ENCODE results near the gene SAMM50. TPM values are rescaled to one million over a fixed set of nuclear protein-coding genes. Genes with fewer than 3 reads are reported as not detected.
"Not testable (repeated sequence)": the region's sequence is repeated elsewhere in the genome, so short reads cannot be mapped to it uniquely, and the experiment has no call there.

Gene SAMM50
- total RNA-seq, 1 experiment from 2014 or later: 79.4 TPM

DNA sequence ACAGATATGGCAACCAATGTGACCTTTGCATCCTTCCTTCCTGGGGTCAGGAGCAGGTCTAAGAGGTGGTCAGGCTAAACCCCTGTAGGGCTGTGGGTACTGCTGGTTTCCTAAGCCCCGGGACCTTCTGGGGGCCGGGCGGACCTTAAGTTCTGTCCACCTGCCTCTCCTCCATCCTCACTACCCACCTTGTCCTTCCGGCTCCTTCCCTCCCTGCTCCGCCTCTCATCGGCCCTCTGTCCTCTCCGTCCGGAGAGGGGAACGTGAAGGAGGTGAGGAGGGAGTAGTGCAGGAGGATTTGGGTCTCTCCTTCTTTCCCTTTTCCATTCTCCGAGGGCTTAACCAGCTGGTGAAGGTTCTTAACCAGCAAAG lies 40.5 kb downstream of the SAMM50 start:
- in situ Hi-C loops (cut with HindIII; ENCODE audit: low sequenced_read_pairs): no loop called here
- DNase-seq (ENCODE audit: low spot score): no peak

DNA sequence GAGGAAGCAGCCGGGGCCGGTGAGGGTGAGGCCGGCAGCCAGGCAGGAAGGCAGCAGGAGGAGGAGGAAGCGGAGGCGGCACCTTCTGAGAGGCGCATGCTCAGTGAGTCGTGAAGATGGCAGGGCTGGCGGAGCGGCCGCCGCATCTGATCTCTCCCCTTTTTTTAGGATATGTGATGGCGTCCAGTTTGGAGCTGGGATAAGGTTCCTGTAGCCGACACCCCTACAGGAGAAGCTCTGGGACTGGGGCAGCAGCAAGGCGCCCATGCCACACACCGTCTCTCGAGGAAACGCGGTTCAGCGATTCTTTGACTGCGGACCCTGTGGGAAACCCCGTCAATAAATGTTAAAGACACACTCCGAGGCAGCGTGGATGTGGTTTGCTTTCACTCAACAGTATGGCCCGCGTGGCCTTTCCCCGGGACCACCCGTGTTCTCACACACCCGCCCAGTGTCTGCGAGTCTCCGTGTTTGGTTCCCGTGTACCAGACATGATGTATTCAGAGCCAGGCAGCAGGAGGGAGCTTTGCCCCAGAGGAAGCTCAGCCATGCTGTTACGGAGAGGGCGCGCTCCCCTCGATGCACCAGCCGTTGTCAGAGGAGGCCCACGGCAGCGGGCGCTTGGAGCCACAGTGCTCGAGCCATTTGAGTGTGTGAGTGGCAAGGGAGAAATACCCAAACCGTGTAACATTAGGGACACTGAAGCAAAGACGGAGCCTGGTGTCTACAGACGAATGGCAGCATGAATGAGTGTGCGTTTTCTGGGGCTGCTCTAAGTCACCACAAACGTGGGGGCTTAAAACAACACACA lies 41.1 kb downstream of the SAMM50 start:
- DNase-seq (ENCODE audit: low spot score): peak; percentile 64
- in situ Hi-C loops (cut with HindIII; ENCODE audit: low sequenced_read_pairs): no loop called here

DNA sequence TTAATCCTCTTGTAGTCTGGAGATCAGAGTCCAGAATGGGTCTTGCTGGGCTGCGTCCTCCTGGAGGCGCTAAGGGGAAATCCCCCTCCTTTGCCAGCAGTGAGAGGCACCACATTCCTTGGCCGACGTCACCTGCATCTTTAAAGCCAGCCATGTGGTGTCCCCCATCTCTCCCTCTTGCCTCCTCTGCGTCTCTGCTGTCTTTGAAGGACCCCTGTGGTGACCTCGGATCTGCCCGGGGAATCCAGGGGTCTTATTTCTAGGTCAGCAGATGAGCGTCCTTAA lies 41.7 kb downstream of the SAMM50 start:
- in situ Hi-C loops (cut with HindIII; ENCODE audit: low sequenced_read_pairs): no loop called here
- no peak for DNase-seq (ENCODE audit: low spot score)

DNA sequence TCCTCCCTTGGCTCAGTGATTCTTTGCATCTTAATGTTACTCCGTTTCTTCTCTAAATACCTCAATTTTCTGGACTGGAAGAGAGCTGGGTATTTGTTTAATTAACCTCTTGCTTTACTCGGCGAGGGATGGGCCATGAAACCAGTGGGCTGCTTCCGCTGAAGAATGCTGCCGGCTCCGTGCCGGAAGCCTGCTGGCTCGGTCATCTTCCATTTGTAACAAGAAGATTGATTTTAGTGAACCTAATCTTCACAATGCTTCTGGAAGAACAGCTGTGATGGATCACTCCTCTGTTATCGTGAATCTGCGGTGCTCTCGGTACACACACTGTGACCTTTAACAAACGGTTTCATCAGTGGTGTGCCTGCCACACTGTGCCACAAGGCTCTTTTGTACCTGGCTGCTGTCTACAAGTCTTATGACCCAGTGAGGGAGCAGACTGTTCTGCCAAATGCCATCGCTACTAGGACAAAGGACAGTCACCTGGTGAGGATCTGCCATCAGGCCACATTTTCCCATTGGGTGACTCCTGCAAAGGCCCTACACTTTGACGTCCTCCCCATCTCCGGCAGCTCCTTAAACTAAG lies 43.5 kb downstream of the SAMM50 start:
- in situ Hi-C loops (cut with HindIII; ENCODE audit: low sequenced_read_pairs): no loop called here
- DNase-seq (ENCODE audit: low spot score): no peak

DNA sequence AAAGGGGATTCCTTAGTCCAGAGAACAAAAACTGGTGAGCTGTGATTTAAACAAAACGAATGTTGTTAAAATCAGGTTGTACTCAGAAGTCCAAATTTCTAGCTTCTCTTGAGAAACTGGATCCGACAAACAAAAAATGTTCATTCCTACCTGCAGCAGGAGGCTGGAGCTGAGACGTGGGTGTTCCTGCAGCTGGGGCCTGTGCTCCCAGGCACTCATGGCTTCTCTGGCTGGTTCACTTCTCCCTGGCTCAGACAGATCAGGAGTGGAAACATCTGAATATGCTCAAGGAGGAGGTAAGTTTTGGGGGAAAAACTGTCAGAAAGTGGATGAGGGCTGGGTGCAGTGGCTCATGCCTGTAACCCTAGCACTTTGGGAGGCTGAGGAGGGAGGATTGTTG lies 44.1 kb downstream of the SAMM50 start:
- DNase-seq (ENCODE audit: low spot score): no peak
- in situ Hi-C loops (cut with HindIII; ENCODE audit: low sequenced_read_pairs): no loop called here

DNA sequence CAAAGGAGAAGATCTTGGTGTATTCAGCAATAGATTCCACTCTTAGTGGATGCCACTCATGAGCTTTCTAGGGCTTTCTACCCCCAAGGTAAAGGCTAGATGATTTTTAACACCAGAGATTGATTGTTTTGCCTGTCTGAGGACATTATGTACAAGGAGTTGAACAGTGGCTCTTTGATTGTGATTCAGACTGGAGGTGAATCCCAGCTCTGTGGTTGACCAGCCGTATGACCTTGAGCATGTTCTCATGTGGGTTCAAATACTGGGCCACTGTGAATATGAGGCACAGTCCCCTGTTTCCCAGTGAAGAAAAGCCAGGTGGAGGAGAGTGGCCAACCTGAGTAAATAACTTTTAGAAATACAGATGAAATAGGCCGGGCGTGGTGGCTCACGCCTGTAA lies 44.9 kb downstream of the SAMM50 start:
- no peak for DNase-seq (ENCODE audit: low spot score)
- in situ Hi-C loops (cut with HindIII; ENCODE audit: low sequenced_read_pairs): no loop called here

DNA sequence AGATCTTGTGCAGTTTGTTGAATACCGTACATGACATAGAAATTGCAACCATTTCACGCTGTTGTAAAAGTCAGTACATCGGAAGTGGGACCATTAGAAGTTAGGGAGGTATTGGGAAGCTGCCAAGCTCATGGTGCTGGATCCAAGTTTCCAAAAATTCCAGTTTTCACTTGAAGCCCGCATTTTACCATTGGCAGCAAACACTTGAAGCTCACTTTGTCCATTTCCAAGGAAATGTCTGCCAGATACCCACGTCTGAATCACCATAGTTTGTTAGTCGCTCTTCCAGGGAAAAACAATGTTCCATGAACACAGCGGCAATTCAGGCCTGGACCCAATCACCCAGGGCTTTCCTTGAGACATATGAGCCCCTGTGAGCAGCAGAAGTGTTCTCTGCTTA lies 46.3 kb downstream of the SAMM50 start:
- in situ Hi-C loops (cut with HindIII; ENCODE audit: low sequenced_read_pairs): no loop called here
- no peak for DNase-seq (ENCODE audit: low spot score)

DNA sequence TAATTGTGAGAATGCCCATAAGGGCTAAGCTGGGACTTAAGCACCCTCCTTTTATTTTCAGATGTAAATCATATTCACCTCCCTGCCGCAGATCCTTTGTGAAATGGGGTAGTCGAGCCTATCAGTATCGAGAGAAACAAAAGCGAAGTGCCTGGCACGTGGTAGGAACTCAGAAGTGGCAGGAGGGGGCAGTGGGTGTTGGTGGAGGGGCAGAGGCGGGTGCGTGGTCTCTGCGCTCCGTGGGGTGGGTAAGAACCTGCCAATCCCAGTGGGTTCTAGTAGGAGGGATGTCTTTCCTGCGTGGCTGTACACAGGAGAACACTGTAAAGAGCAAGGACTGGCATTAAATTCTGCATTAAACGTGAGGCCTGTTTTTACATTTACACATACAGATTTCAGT lies 47.1 kb downstream of the SAMM50 start:
- no peak for DNase-seq (ENCODE audit: low spot score)
- in situ Hi-C loops (cut with HindIII; ENCODE audit: low sequenced_read_pairs): no loop called here

DNA sequence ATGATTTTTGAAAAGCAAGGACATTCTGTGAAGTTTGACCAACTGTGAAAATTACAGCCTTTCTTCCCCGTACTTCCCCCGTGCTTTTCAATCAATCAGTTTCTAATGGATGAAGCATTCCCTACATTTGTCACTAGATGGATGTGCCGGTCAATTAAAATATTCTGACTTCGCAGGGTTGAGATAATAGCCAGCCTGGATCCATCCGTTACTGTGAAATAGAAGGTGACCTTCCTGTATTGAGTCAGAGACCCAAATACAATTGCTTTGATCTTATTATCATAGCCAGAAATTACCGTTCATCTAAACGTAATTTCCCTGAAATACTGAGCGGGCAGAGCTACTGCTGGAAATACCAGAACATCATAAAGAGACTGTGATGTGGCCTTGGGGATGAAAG lies 47.8 kb downstream of the SAMM50 start:
- in situ Hi-C loops (cut with HindIII; ENCODE audit: low sequenced_read_pairs): no loop called here
- DNase-seq (ENCODE audit: low spot score): no peak

DNA sequence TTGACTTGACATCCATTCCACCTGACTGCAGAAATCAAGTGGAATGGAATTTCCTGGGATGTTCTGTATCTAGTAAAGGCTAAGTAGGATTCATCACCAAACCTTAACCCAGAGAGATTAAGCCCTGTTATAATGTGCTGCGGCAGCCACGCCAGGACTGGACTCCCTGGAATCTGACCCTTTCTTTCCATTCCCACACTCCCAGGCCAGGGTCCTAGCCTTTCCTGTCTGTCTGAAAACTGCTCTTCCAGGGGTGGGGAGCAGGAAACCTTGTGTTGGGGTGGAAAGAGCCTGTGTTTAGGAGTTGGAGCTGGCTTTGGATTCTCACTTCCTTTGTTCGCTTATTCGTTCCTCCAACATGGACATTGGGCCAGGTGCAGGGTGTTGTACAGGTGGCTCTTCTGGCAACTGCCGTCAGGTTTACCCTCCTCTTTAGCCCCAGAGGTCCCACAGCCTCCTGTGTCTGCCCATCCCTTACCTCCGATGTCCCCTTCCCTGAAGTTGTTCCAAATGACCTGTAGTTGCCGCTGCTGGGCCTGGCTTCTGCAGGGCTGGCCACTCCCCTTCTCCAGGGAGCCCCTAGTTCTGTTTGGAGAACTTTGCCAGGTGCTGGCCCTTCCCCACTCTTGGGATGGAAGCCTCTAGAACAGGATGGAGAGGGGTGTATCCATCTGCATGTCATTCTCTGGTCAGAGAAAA lies 48.3 kb downstream of the SAMM50 start:
- in situ Hi-C loops (cut with HindIII; ENCODE audit: low sequenced_read_pairs): no loop called here
- no peak for DNase-seq (ENCODE audit: low spot score)

DNA sequence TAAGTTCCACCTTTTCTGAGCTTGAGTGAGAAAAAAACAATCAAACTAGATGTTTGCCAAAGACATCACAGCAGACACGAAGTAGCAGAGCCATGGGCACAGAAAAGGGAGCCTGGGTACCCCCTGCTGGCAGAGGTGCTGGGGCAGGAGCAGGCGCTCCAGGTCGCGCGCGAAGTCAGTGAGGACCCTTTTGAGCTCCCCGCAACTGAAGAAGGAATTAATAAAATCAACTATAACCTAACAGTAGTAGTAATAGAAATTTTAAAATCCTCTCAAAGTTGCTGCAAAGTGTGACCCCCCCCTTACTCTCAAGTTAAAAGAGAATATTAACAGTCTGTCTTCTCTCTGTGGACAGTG lies 48.8 kb downstream of the SAMM50 start:
- in situ Hi-C loops (cut with HindIII; ENCODE audit: low sequenced_read_pairs): no loop called here
- DNase-seq (ENCODE audit: low spot score): no peak

DNA sequence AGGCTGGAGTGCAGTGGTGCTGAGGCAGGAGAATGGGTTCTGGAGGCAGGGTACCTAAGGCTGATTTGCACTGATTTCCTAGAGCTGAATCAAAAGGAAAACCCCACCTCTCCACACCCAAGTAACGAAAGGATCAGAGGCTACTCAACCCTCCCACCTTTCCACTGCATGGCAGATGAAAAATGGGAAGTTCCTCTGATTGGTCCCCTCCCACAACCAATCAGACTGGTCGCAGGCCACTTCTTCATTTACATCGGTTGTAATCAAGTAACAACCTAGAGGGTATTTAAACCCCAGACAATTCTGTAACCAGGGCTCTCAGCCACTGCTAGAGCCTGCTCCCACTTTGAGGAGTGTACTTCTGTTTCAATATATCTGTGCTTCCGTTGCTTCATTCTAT lies 50.3 kb downstream of the SAMM50 start:
- in situ Hi-C loops (cut with HindIII; ENCODE audit: low sequenced_read_pairs): no loop called here
- no peak for DNase-seq (ENCODE audit: low spot score)

DNA sequence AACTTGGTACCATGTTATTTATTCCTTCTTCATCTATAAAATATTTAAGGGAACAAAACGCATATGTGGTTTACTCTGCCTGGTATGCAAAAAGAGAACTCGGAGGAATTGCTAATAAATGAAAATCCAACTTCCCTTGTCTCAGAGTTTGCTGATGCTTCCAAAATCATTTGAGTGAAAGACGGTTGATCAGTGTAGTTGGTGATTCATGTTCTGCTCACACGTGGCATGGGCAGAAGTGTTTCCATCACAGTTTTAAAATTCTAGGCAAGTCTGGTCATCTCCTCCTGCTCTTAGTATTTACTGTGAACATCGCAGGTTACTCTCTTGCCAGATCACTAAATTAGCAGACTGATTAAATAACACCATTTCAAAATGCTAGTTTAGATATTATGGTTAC lies 56.9 kb downstream of the SAMM50 start:
- in situ Hi-C loops (cut with HindIII; ENCODE audit: low sequenced_read_pairs): no loop called here
- no peak for DNase-seq (ENCODE audit: low spot score)

DNA sequence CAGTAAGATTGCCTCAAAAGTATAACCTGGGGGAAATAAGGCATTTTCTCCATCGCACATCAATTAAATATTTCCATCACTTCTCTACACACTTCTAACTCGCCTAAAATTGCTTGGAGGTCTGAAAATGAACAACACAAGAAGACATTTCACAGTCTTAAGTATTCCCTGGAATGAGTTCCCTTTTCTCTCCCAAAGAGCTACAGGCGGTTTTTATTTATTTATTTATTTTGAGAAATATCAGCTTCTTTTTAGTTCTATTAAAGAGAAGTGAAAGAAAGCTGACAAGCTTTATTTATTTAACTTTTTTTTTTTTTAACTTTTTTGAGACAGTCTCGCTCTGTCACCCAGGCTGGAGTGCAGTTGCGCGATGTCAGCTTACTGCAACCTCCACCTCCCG lies 57.3 kb downstream of the SAMM50 start:
- no peak for DNase-seq (ENCODE audit: low spot score)
- in situ Hi-C loops (cut with HindIII; ENCODE audit: low sequenced_read_pairs): no loop called here

DNA sequence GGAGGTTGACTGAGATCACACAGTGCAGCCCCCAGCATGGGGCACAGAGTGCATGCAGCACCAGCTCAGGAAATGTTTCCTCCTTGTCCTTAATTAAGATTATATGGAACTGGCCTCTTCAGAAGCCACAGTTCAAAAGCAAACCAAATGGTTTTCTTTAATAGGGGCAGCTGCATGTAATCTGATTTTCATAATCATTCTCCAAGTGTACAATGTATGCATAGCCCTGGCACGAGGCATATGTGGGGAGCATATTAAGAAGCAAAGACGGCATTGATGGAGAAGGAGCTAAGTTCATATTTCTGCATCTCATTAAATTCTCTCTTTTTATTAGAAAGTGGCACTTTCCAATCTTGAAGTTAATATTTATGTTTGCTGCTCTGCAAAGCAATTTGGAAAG lies 59.0 kb downstream of the SAMM50 start:
- in situ Hi-C loops (cut with HindIII; ENCODE audit: low sequenced_read_pairs): no loop called here
- DNase-seq (ENCODE audit: low spot score): no peak

DNA sequence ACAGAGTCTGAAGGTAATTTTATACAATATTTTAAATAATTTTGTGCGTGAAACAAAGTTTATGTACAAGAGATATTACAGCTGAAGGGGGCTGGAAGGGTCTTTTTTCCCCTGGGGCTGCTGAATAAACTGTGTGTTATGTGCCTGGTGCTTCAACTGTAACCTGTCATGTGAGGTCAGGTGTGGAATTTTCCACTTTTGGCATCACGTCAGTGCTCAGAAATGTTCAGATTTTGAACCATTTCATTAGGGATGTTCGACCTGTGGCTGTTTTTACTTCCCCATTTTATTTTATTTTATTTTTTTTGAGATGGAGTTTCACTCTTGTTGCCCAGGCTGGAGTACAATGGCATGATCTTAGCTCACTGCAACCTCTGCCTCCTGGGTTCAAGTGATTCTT lies 61.3 kb downstream of the SAMM50 start:
- in situ Hi-C loops (cut with HindIII; ENCODE audit: low sequenced_read_pairs): not testable (repeated sequence)

DNA sequence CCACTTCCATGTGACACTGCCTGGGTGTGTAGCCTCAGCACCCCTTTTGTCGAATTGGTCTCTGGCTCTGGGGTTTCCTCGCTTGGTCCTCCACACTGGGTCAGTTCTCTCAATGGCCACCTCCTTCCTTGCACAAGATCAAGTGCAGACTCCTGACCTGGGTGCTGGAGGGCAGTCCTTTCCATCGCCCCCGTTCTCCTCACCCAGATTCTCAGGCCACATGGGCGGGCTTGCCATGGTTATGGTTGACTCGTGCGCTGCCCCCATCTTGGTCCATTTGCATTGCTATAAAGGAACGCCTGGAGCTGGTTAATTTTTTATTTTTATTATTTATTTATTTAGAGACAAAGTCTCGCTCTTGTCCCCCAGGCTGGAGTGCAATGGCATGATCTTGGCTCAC lies 63.4 kb downstream of the SAMM50 start:
- in situ Hi-C loops (cut with HindIII; ENCODE audit: low sequenced_read_pairs): no loop called here
- no peak for DNase-seq (ENCODE audit: low spot score)

More for the DNA sequence above, 61.3 kb downstream of the SAMM50 start:
- not testable (repeated sequence) for DNase-seq (ENCODE audit: low spot score)

DNA sequence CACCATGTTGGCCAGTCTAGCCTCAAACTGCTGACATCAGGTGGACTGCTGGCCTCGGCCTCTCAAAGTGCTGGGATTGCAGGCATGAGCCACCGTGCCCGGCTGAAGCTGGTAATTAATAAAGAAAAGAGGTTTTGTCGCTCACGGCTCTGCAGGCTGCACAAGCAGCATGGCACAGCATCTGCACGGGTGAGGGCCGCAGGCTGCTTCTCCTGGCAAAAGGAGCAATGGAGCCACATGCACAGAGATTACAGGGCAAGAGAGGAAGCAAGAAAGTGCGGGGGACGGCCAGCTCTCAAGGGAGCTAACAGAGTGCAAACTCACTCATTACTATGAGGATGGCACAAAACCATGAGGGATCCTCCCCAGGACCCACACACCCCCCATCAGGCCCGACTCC lies 64.2 kb downstream of the SAMM50 start:
- no peak for DNase-seq (ENCODE audit: low spot score)
- in situ Hi-C loops (cut with HindIII; ENCODE audit: low sequenced_read_pairs): no loop called here

DNA sequence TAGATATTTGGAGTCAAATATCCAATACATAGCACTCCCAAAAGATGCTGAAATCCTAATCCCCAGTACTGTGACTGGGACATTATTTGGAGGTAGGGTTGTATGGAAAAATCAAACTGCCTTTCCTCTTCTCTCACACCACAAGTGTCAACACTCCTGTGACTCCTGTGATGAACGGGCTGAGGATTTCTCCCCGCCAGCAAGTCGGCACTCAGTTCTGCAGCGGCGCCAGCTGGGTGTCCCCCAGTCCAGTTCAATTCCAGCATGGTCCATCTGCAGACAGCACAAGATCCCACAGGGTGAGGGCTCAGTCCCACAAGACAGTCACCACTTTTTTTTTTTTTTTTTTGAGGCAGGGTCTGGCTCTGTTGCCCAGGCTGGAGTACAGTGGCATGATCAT lies 64.6 kb downstream of the SAMM50 start:
- in situ Hi-C loops (cut with HindIII; ENCODE audit: low sequenced_read_pairs): no loop called here
- DNase-seq (ENCODE audit: low spot score): no peak

DNA sequence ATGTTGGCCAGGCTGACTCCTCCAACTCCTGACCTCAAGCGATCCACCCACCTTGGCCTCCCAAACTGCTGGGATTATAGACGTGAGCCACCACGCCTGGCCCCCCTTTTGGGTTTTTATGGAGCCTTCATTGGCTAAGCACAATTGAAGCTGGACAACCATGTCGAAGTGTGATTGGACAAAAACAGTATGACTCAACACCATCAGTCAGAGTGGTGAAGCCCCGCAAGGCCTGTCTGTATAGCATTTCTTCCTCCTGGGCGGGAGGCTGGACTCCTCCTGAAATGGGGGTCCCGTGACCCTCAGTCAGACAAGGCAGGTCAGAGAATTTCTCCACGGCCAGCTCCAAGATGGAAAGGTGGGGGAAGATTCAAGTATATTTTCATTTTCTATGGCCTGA lies 65.7 kb downstream of the SAMM50 start:
- in situ Hi-C loops (cut with HindIII; ENCODE audit: low sequenced_read_pairs): no loop called here
- DNase-seq (ENCODE audit: low spot score): no peak

All from G401 (cell line).